Measurements from ENCODE around the gene OSM. TPM values are rescaled to one million over a fixed set of nuclear protein-coding genes. Genes with fewer than 3 reads are reported as not detected.
A peak's percentile ranks its signal among the peaks of the same experiment; 100 is the strongest.

The OSM gene
- total and polyA plus RNA-seq, 9 donors: 0.09 to 1.5 (median 0.33) TPM; not detected in 1

DNA sequence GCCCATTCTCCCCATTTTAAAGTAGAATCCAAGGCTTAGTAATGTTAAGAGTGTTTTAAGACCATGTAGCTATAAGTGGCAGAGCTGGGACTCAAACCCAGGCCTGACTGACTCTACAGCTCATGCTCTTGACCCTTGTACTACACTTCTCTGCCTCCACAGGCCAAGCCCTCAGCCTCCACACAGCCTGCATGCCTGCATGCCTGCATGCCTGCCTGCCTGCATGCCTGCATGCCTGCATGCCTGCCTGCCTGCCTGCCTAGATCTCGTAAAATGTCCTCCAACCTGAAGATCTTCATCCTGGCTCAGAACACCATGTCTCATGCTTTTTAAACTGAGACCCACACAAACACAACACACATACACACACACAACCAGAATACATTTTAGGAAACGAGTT is 41.4 kb upstream of the OSM start:
- 78% methylated on average over 1 of the region's 2 CpGs for WGBS (ENCODE audit: insufficient coverage)
- H3K4me3 ChIP-seq (ENCODE audit: low read length): no peak overlapping the region
- no peak for DNase-seq
- no peaks in the 10 kb centered on the region for H3K27me3 ChIP-seq (ENCODE audit: control insufficient read depth, insufficient read depth, low read length)
- H3K36me3 ChIP-seq (ENCODE audit: control insufficient read depth, insufficient read depth, low read length): peaks cover 6% of the 10 kb centered on the region
- H3K9me3 ChIP-seq (replicated peaks; ENCODE audit: control insufficient read depth, low read depth, low read length): no peaks in the 10 kb centered on the region
- no peak overlapping the region for H3K27ac ChIP-seq (ENCODE audit: low read length)
- H3K4me1 ChIP-seq (ENCODE audit: control insufficient read depth, insufficient read depth, low read length): peaks cover 37% of the 10 kb centered on the region

DNA sequence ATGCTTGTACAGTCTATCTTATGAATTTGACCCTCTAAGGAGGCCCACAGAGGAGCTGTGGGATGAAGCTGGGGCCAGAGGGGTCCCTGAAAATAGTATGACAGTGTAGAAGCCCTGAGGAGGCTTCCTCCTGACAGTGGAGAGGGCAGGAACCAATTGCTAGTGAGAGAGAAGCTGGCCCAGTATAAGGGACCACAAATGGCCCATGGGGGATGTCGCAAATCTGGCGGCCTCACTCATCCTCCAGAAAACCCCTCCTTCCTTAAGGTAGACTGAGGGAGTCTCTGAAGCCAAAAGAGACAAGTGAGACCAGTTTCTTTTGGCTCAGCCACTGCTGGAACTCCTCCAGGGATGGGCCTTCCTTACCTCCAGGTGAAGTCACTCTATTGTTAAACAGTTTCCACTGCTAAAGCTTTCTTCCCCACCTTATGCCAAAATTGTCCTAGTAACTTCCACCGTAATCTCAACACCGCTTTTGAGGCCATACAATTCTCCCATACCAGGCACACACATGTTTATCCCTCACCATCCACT is 40.5 kb upstream of the OSM start:
- 54% methylated on average over 3 of the region's 4 CpGs for WGBS (ENCODE audit: insufficient coverage)
- Histone ChIP-seq H3K4me1 (ENCODE audit: control insufficient read depth, insufficient read depth, low read length) (peaks cover 41% of the 10 kb centered on the region), H3K9me3 (replicated peaks; ENCODE audit: control insufficient read depth, low read depth, low read length) (no peaks in the 10 kb centered on the region), H3K27ac (ENCODE audit: low read length) (peak overlapping the region; percentile 35), H3K36me3 (ENCODE audit: control insufficient read depth, insufficient read depth, low read length) (peaks cover 9% of the 10 kb centered on the region), H3K4me3 (ENCODE audit: low read length) (no peak overlapping the region), H3K27me3 (ENCODE audit: control insufficient read depth, insufficient read depth, low read length) (no peaks in the 10 kb centered on the region)
- no peak for DNase-seq

DNA sequence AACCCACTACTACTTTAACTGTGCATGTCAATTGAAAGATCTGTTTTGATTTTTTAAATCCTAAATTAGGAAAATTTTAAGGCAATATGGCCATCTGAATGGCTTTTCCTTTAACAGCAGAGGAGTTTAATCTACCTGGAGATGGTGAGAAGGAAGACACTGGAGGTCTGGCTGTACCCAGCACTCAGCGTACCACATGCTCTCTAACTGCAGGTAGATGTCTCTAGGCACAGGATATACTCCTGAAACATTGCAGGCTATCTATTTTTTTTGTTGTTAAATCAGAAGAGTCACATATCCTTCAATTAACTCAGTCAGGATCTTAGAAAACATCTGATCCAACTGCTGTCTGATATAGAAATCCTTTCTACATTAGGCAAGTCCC is 40.0 kb upstream of the OSM start:
- H3K36me3 ChIP-seq (ENCODE audit: control insufficient read depth, insufficient read depth, low read length): peaks cover 10% of the 10 kb centered on the region
- H3K27ac ChIP-seq (ENCODE audit: low read length): peak overlapping the region; percentile 35

DNA sequence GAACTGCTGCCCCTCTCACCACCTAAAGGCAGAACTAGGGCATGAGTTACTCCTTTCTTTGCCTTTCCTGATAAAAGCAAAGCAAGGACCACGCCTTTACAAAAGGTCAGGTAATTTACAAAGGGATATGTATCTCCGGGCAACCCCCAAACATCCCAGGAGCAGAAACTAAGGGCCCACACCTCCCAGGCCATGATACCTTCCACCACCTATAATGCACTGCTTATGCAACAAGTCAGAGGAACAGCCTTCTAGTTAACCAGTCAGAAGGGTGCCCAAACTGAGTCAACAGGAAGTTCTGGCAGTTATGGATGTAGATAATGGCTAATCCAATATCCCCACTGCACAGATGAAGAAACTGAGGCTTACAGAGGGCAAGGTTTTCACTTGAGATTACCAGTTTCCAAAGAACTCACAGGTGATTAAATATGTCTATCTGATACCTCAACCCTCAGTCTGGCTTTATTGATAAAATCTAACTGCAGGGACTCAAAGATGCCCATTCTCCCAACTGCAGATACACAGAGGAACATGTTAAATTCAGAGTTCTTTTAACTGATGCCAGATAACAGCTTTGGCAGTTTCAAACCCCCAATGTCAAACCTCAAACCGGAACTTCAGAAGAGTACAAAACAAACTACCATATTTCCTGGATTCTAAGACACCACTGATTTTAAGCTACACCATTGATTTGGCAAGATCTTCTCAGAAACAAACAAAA is 39.4 kb upstream of the OSM start:
- DNase-seq: no peak
- Histone ChIP-seq H3K4me3 (ENCODE audit: low read length) (no peak overlapping the region), H3K36me3 (ENCODE audit: control insufficient read depth, insufficient read depth, low read length) (peaks cover 10% of the 10 kb centered on the region), H3K27ac (ENCODE audit: low read length) (peak overlapping the region; percentile 43), H3K9me3 (replicated peaks; ENCODE audit: control insufficient read depth, low read depth, low read length) (no peaks in the 10 kb centered on the region), H3K27me3 (ENCODE audit: control insufficient read depth, insufficient read depth, low read length) (no peaks in the 10 kb centered on the region), H3K4me1 (ENCODE audit: control insufficient read depth, insufficient read depth, low read length) (peaks cover 41% of the 10 kb centered on the region)
- 17% methylated on average over 1 of the region's 3 CpGs for WGBS (ENCODE audit: insufficient coverage)

More for the DNA sequence above, 40.0 kb upstream of the OSM start:
- no peak for DNase-seq
- Histone ChIP-seq H3K27me3 (ENCODE audit: control insufficient read depth, insufficient read depth, low read length) (no peaks in the 10 kb centered on the region), H3K4me1 (ENCODE audit: control insufficient read depth, insufficient read depth, low read length) (peaks cover 43% of the 10 kb centered on the region), H3K4me3 (ENCODE audit: low read length) (no peak overlapping the region), H3K9me3 (replicated peaks; ENCODE audit: control insufficient read depth, low read depth, low read length) (no peaks in the 10 kb centered on the region)
- no CpG with 5 or more reads among the region's 1 CpG for WGBS (ENCODE audit: insufficient coverage)

DNA sequence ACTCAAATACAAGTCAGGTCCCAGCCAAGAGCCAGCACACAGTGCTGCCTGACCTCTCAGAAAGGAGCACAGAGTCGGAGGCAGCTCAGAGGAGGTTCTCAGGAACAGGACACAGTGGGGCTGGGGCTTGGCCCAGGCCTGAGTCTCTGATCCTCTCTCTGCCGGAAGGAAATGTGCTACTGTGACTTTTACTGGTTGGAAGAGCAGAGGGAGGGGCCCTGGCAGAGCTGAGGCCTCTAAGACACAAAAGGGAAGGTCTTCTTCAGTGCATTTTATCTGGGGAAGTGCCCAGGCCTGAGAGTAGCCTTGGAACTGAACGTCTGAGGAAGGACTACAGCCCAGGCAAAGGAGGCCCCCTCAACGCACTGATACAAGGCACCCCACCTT is 38.9 kb upstream of the OSM start:
- DNase-seq: peak; percentile 92
- no peaks in the 10 kb centered on the region for H3K27me3 ChIP-seq (ENCODE audit: control insufficient read depth, insufficient read depth, low read length)
- peak overlapping the region; percentile 43 for H3K27ac ChIP-seq (ENCODE audit: low read length)
- WGBS (ENCODE audit: insufficient coverage): 11% methylated on average over 4 of the region's 4 CpGs
- H3K9me3 ChIP-seq (replicated peaks; ENCODE audit: control insufficient read depth, low read depth, low read length): no peaks in the 10 kb centered on the region
- peaks cover 16% of the 10 kb centered on the region for H3K36me3 ChIP-seq (ENCODE audit: control insufficient read depth, insufficient read depth, low read length)
- no peak overlapping the region for H3K4me3 ChIP-seq (ENCODE audit: low read length)
- H3K4me1 ChIP-seq (ENCODE audit: control insufficient read depth, insufficient read depth, low read length): peaks cover 35% of the 10 kb centered on the region

DNA sequence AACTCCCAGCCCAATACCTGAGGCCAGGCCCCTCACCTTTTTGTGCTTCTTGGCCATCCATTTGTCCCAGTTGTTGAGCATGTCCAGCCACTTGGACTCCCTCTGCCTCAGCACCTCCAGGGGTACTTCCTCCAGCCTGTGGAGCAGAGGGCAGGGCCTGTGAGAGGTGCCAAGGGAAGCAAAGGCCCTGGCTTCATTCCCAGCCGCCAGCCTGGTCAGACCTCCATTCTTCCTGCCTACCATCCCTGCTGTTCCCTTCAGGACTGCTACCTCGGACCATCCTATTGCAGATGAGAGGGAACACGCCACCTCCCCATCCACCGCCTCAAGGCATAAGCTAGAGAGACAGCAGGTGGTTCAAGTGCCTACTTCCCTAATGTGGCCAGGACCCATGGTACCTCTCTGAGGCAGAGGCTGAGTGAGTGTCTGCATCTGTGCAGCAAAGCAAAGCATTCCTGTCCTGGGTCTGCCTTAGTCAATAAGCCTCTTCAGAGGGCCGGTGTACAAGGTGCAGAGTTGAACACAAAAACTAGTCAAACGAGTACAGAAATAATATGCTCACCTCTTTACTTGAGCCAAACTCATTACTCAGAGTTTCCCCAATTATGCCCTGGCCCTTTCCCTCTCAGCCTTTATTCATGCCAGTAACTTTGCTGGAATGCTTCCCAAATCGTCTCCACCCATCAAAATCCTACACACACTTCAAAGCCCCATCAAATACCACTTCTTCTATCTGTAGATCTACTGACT is 38.0 kb upstream of the OSM start:
- no peak overlapping the region for H3K4me3 ChIP-seq (ENCODE audit: low read length)
- peaks cover 35% of the 10 kb centered on the region for H3K4me1 ChIP-seq (ENCODE audit: control insufficient read depth, insufficient read depth, low read length)
- WGBS (ENCODE audit: insufficient coverage): 85% methylated on average over 4 of the region's 7 CpGs
- H3K27ac ChIP-seq (ENCODE audit: low read length): no peak overlapping the region
- no peaks in the 10 kb centered on the region for H3K27me3 ChIP-seq (ENCODE audit: control insufficient read depth, insufficient read depth, low read length)
- DNase-seq: no peak
- peaks cover 18% of the 10 kb centered on the region for H3K36me3 ChIP-seq (ENCODE audit: control insufficient read depth, insufficient read depth, low read length)
- H3K9me3 ChIP-seq (replicated peaks; ENCODE audit: control insufficient read depth, low read depth, low read length): no peaks in the 10 kb centered on the region

DNA sequence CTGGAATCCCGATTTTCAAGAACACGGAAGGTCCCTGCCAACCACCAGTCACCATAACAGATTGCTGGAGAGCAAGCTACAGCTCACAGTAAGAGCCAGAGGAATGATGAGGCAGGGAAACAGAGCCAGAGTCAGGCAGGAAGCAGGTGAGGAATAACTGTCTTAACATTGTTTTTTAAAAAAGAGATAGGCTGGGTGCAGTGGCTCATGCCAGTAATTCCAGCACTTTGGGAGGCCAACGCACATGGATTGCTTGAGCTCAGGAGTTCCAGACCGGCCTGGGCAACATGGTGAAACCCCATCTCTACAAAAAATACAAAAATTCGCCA is 36.1 kb upstream of the OSM start:
- Histone ChIP-seq H3K4me1 (ENCODE audit: control insufficient read depth, insufficient read depth, low read length) (peaks cover 29% of the 10 kb centered on the region), H3K27me3 (ENCODE audit: control insufficient read depth, insufficient read depth, low read length) (no peaks in the 10 kb centered on the region), H3K27ac (ENCODE audit: low read length) (peak overlapping the region; percentile 13), H3K36me3 (ENCODE audit: control insufficient read depth, insufficient read depth, low read length) (peaks cover 35% of the 10 kb centered on the region), H3K4me3 (ENCODE audit: low read length) (no peak overlapping the region), H3K9me3 (replicated peaks; ENCODE audit: control insufficient read depth, low read depth, low read length) (no peaks in the 10 kb centered on the region)
- DNase-seq: no peak
- WGBS (ENCODE audit: insufficient coverage): 80% methylated on average over 1 of the region's 5 CpGs

DNA sequence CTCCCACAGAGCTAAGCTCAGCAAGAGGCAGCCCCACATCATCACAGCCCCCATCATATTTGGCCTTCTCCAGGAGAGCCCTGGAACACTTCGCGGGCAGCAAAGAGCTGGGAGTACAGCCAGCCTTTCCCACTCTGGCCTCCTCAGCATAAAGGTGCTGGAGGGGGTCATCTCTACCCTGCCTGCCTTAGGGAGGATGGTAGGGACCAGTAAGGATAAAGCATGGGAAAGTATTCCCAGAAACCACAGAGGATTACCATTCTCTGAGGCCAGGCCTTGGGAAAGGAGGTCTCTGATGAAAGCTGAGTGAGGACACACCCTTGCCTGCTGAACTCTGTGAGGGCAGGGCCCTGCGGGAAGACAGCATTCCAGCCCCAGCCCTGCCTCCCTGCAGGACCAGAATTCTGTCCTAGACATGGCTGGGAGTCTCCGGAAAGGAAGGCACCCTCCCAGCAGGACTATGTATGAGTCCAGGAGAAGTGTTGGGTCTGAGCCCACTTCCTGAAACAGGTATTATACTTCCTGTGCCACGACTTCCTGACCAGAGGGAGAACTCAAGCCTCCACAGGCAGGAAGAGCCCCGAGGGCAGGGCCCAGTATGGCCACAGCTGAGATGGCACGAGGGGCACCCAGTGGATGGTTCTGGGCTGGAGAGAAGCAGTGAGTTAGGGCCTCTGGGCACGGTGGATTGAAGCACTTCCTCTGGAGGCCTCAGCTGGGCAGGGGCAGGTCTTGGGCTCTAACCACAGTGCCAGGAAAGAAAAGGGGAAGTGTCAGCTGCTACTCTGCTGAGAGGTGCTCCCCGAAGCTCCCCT is 35.6 kb upstream of the OSM start:
- H3K9me3 ChIP-seq (replicated peaks; ENCODE audit: control insufficient read depth, low read depth, low read length): no peaks in the 10 kb centered on the region
- DNase-seq: peak; percentile 72
- H3K27me3 ChIP-seq (ENCODE audit: control insufficient read depth, insufficient read depth, low read length): no peaks in the 10 kb centered on the region
- peaks cover 28% of the 10 kb centered on the region for H3K4me1 ChIP-seq (ENCODE audit: control insufficient read depth, insufficient read depth, low read length)
- WGBS (ENCODE audit: insufficient coverage): 38% methylated on average over 4 of the region's 9 CpGs
- H3K27ac ChIP-seq (ENCODE audit: low read length): peak overlapping the region; percentile 21
- H3K36me3 ChIP-seq (ENCODE audit: control insufficient read depth, insufficient read depth, low read length): peaks cover 40% of the 10 kb centered on the region
- H3K4me3 ChIP-seq (ENCODE audit: low read length): no peak overlapping the region

DNA sequence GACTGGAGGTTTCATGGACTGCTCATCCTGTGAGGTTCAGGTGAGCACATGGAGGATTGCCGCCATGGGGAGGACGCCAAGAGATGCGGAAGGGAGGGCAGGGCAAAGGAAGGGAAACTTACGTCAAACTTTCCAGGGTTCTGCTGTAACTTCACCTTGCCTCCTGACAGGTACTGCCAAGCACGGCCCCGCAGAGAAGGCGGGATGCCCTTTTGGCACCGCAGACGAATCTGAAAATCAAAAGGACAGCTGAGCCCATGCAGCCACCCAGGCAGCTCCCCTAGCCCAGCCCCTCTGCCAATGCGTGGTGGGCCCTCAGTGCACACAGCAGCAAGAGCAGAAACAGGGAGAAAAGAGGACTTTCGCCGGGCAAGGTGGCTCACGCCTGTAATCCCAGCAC is 32.7 kb upstream of the OSM start:
- WGBS (ENCODE audit: insufficient coverage): 95% methylated on average over 13 of the region's 13 CpGs
- Histone ChIP-seq H3K27ac (ENCODE audit: low read length) (no peak overlapping the region), H3K4me3 (ENCODE audit: low read length) (no peak overlapping the region), H3K4me1 (ENCODE audit: control insufficient read depth, insufficient read depth, low read length) (peaks cover 12% of the 10 kb centered on the region), H3K9me3 (replicated peaks; ENCODE audit: control insufficient read depth, low read depth, low read length) (no peaks in the 10 kb centered on the region), H3K36me3 (ENCODE audit: control insufficient read depth, insufficient read depth, low read length) (peaks cover 63% of the 10 kb centered on the region), H3K27me3 (ENCODE audit: control insufficient read depth, insufficient read depth, low read length) (no peaks in the 10 kb centered on the region)
- DNase-seq: no peak
